Type B pancreatic cell (in vitro differentiated cells): ENCODE data around the gene ELAVL3. TPM values are rescaled to one million over a fixed set of nuclear protein-coding genes. Genes with fewer than 3 reads are reported as not detected.

Source experiments
- DNase-seq: peaks from one replicate; pipeline ENCODE4 v3.0.0; 2021; ENCODE audit warnings: mixed read lengths; ENCODE audit not compliant: unreplicated experiment; ENCODE audit errors: extremely low spot score
- H3K27ac Mint-ChIP-seq: 2 replicates; pipeline ENCODE4 v1.8.0; 2021; ENCODE audit warnings: mild to moderate bottlenecking, mixed read lengths
- H3K27me3 Mint-ChIP-seq: 2 replicates; pipeline ENCODE4 v1.8.0; 2021; ENCODE audit warnings: mixed read lengths
- H3K36me3 Mint-ChIP-seq: 2 replicates; pipeline ENCODE4 v1.8.0; 2021; ENCODE audit warnings: mixed read lengths
- H3K4me1 Mint-ChIP-seq: one replicate; pipeline ENCODE4 v1.8.0; 2021; ENCODE audit warnings: mixed read lengths; ENCODE audit not compliant: unreplicated experiment
- H3K4me3 Mint-ChIP-seq: 2 replicates; pipeline ENCODE4 v1.8.0; 2021; ENCODE audit warnings: mild to moderate bottlenecking, mixed read lengths
- H3K9me3 Mint-ChIP-seq: 2 replicates; pipeline ENCODE4 v1.8.0; 2021; ENCODE audit warnings: mixed read lengths
- microRNA-seq: library from miRNA; unstranded; fragments of <30 nt; microRNA quantifications from one replicate; pipeline ENCODE4, GENCODE V29; 2020
- total RNA-seq: library from RNA; stranded (reverse); gene quantifications from 2 replicates; pipeline ENCODE4 v1.2.1, GENCODE V29; 2021; ENCODE audit warnings: low replicate concordance
- TF ChIP-seq, protein P1 (sequence below): fragments of 200-600 bp; sonication (generic); conservative IDR thresholded peaks from 2 replicates; pipeline ENCODE4 v1.5.0; 2021; ENCODE audit warnings: antibody characterized with exemption, mild to moderate bottlenecking

The ELAVL3 gene
- total RNA-seq, 1 donor from 2014 or later = 3.3 TPM

DNA sequence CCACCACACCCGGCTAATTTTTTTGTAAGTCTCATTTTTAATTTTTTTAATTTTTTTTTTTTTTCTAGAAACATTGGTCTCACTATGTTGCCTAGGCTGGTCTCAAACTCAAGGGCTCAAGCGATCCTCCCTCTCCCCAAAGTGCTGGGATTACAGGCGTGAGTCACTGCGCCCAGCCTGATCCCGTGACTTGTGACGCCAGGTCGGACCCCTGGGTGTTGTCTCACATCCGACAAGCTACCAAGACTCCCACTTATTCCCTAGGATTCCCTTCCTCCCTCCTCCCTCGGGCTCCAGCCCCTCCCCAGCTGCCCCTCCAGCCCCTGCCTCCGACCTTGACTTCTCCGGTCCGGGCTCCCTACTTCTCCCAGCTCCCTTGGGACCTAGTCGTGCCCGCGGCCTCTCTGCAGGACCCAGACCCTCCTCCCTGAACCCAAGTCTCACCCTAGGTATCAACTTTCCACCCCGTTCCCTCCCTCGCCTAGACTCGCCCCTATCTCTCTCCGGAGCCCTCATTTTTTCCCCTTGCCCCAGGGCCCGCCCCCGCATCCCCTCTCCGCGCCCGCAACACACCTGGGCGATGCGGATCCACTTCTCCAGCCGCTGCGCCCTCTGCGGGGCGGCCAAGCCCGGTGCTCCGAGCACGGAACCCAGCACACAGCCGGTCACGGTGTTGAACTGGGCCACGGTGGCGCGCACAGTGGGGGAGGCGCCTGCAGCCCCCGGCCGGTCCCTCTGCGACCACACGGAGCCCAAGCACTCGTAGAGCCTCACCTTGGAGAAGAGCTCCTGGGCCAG, 74.8 kb downstream of the ELAVL3 start:
- TF ChIP-seq, protein P1, sequence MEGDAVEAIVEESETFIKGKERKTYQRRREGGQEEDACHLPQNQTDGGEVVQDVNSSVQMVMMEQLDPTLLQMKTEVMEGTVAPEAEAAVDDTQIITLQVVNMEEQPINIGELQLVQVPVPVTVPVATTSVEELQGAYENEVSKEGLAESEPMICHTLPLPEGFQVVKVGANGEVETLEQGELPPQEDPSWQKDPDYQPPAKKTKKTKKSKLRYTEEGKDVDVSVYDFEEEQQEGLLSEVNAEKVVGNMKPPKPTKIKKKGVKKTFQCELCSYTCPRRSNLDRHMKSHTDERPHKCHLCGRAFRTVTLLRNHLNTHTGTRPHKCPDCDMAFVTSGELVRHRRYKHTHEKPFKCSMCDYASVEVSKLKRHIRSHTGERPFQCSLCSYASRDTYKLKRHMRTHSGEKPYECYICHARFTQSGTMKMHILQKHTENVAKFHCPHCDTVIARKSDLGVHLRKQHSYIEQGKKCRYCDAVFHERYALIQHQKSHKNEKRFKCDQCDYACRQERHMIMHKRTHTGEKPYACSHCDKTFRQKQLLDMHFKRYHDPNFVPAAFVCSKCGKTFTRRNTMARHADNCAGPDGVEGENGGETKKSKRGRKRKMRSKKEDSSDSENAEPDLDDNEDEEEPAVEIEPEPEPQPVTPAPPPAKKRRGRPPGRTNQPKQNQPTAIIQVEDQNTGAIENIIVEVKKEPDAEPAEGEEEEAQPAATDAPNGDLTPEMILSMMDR = no peak
- Mint-ChIP-seq H3K27me3 (no peaks in the 10 kb centered on the region), H3K4me3 (no peak overlapping the region), H3K4me1 (peaks cover 7% of the 10 kb centered on the region), H3K27ac (no peak overlapping the region), H3K9me3 (no peaks in the 10 kb centered on the region), H3K36me3 (no peaks in the 10 kb centered on the region)
- DNase-seq = no peak

DNA sequence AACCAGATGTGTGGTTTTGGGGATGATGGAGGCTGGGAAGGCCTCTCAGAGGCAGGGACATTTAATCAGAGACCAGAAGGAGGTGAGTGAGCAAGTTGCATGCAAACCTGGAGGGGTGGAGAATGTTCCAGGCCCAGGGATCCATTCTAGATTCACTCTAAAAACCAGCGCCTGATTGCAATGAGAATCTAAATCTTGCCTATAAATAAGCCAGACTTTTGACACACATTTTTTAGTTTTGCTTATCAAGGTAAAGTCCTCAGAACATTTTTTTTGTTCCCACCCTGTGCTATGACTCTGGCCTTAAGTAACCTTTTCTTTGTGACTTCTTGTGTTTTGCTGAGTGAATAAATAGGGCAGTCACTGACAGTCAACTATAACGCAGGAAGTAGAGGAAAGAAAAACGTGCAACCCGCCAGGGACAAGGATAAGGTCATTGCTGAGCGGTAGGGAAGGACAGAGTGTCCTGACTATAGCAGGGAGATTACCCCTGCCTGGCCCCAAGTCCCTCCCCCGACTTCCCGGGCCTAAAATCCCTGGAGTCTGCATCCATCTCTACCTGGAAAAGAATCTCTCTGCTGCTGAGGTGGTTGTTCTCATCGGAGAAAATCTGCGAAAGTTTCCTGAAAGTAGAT, 76.1 kb downstream of the ELAVL3 start:
- H3K36me3 Mint-ChIP-seq = no peaks in the 10 kb centered on the region

DNA sequence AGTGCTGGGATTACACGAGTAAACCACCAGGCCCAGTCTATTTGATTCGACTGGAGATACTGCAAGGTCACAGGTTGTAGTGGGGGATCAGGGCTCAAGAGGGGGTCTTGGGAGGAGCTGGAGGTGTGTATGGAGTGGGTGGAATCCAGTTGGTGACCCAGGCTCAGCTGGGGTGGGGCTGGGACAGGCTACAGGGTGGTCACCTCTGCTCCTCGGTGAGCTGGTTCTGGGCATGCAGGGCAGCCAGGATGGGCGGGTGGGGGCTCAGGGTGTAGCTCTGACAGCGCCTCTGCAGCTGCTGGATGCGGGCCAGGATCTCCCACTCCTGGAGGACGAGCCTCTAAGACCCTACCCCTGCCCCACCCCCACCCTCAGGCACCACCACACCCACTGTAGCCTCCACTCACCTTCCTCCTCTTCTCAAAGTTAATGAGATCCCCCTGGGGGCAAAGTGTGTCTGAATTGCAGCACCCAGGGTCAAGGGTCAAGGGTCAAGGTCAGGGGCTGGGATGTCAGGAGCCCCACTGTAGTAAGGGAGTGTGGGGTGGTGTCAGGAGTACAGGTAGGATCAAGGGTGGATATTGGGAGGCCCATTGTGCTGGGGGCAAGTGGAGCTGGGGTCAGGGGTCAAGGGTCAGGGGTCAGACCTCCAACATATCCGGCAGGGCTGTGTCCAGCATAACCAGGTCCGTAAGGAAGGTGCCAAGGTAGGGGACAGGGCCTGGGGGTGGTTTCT, 78.9 kb downstream of the ELAVL3 start:
- no peaks in the 10 kb centered on the region for H3K9me3 Mint-ChIP-seq
- no peak overlapping the region for H3K4me3 Mint-ChIP-seq
- H3K36me3 Mint-ChIP-seq = no peaks in the 10 kb centered on the region

More for the DNA sequence above, 76.1 kb downstream of the ELAVL3 start:
- no peak overlapping the region for H3K4me3 Mint-ChIP-seq
- H3K27ac Mint-ChIP-seq = peak overlapping the region; percentile 50
- H3K4me1 Mint-ChIP-seq = peaks cover 7% of the 10 kb centered on the region
- no peak for DNase-seq
- no peaks in the 10 kb centered on the region for H3K9me3 Mint-ChIP-seq
- H3K27me3 Mint-ChIP-seq = no peaks in the 10 kb centered on the region
- TF ChIP-seq, protein P1 = no peak

More for the DNA sequence above, 78.9 kb downstream of the ELAVL3 start:
- TF ChIP-seq, protein P1 = no peak
- Mint-ChIP-seq H3K4me1 (peaks cover 7% of the 10 kb centered on the region), H3K27me3 (no peaks in the 10 kb centered on the region), H3K27ac (no peak overlapping the region)
- no peak for DNase-seq

Small RNA genes within 50 kb of the gene (microRNA-seq; reads per million reads assigned to microRNA genes)
- not detected for gene MIR7974

Other genes starting within 250 kb of the ELAVL3 start
- gene ANGPTL8, start 241.4 kb downstream of the ELAVL3 start, total RNA-seq = not detected in 2 replicates
- 43.6 and 58.9 TPM in 2 replicates for gene DOCK6, start 218.5 kb downstream of the ELAVL3 start, total RNA-seq
- gene TSPAN16, start 184.9 kb downstream of the ELAVL3 start, total RNA-seq = not detected in 2 replicates
- gene RAB3D, start 141.4 kb downstream of the ELAVL3 start, total RNA-seq = 45.3 and 77.5 TPM in 2 replicates
- 58.6 and 68.3 TPM in 2 replicates for gene TMEM205, start 134.8 kb downstream of the ELAVL3 start, total RNA-seq
- 9.6 and 12.1 TPM in 2 replicates for gene CCDC159, start 134.5 kb downstream of the ELAVL3 start, total RNA-seq
- gene PLPPR2, start 125.6 kb downstream of the ELAVL3 start, total RNA-seq = 11.1 and 15.9 TPM in 2 replicates
- 2.7 and 4.3 TPM in 2 replicates for gene SWSAP1, start 106.4 kb downstream of the ELAVL3 start, total RNA-seq
- 9.2 and 11.4 TPM in 2 replicates for gene EPOR, start 96.7 kb downstream of the ELAVL3 start, total RNA-seq
- gene RGL3, start 61.7 kb downstream of the ELAVL3 start, total RNA-seq = 44.8 and 49.6 TPM in 2 replicates
- gene ODAD3, start 45.9 kb downstream of the ELAVL3 start, total RNA-seq = 1.0 and 2.2 TPM in 2 replicates
- gene PRKCSH, start 45.4 kb downstream of the ELAVL3 start, total RNA-seq = 342 and 403 TPM in 2 replicates
- 11.5 and 13.4 TPM in 2 replicates for gene ZNF653, start 24.8 kb upstream of the ELAVL3 start, total RNA-seq
- 40.8 and 42.1 TPM in 2 replicates for gene ECSIT, start 48.1 kb upstream of the ELAVL3 start, total RNA-seq
- gene CNN1, start 57.8 kb upstream of the ELAVL3 start, total RNA-seq = 2.3 and 7.9 TPM in 2 replicates
- gene ELOF1, start 78.2 kb upstream of the ELAVL3 start, total RNA-seq = 51.3 and 57.1 TPM in 2 replicates
- gene ACP5, start 96.6 kb upstream of the ELAVL3 start, total RNA-seq = 3.2 and 6.0 TPM in 2 replicates
- gene ZNF627, start 116.4 kb upstream of the ELAVL3 start, total RNA-seq = 21.6 and 26.1 TPM in 2 replicates